ENCODE results near the gene FAM107B.
"Not testable (repeated sequence)": the region's sequence is repeated elsewhere in the genome, so short reads cannot be mapped to it uniquely, and the experiment has no call there.

The FAM107B gene

DNA sequence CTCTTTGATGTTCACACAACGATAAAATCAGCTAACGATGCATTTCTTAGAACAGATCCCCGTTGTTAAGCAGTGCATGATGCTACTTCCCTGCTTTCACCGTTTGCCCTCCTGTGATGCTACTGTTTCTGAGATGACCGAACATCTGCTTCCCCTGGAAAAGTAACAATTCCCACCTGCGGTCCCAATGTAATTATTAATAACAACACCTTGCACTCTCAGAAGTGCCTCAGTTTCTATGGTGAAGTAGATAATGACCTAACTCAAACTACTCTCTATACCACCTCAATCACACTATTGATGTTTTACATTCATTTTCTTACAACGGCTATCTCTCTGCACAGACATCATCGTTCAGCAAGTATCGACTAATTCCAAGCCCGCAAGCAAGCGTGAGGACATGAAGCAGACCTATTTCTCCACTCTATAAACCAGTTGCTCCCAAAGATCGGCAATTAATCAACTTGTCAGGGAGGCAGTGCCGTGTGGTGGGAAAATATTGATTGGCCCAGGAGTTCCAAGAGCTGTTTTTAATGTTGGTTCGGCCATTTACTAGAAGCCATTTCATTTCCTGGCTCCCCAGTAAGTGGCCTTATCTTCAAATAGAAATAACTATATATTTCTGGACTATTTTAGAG is 42.7 kb downstream of the FAM107B start:
- DNase-seq: no peak

DNA sequence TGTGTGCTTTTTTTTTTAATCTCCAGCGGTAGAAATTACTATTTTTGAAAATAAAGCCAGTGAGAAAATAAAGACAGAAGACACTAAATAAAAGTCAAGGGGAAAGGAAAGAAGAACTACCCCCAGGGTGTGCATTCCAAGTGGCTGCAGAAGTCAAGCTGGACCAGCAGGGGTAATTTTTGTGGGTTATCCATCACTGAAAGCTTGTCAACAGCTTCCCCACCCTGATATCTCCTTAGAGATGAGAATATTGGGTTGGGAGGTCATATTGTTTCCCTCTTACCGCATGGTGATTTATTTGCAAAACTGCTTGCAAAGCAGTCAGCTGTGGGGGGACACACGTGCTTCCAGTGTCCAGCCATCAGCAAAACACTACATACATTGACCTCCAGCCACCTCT is 46.4 kb downstream of the FAM107B start:
- DNase-seq: no peak

DNA sequence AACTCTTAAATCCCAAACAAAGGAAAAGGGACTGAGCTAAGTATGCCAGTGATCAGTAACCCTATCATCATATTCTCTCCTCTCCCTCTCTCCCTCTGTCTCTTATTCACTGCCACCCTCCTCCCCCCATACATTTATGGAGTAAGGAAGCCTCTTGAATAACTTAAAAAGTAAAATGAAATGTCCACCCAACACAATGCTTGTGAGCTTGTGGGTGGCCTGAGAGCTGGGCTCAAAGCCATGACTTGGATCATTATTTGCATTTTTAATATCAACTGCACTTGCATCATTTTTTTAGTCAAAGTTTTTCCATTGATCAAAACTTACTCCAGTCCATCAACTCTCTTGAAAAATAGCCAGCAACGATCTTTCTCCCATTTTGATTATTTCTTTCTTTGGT is 46.8 kb downstream of the FAM107B start:
- no peak for DNase-seq

DNA sequence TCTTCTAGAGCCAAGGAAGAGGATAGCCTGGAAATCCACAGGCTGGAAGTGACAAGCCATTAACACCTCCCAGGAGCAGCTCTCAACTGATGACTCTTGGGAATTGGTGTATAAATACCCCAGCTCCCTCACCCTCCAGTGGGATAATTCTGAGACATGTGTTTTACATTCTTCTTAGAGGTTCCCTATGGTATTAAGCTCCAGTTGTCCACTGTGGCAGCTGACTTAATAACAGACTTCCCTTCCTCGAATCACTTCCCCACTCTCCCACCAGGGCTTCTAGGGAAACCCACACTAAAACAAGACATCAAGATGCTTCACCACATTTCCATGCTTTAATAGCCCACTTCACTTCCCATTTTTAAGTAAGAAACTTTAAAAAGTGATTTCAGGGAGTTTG is 47.2 kb downstream of the FAM107B start:
- no peak for DNase-seq

DNA sequence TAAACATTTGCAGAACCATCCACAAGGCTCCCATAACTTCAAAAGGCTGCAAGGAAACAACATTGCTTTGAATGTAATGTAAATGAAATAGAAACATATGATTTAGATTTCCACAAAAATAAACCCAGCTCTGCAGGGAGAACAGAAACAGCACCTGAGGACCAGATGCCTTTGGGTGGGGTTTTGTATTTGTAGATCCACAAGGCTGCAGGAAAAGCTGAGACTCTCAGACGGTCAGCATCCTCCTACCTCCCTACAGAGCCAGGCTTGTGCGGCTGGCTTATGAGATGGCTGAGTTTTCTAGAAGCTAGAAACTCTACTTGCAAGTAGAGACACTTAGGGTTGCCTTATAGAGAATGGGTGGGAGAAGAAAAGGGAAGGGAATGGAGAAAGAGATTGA is 49.8 kb downstream of the FAM107B start:
- DNase-seq: no peak

DNA sequence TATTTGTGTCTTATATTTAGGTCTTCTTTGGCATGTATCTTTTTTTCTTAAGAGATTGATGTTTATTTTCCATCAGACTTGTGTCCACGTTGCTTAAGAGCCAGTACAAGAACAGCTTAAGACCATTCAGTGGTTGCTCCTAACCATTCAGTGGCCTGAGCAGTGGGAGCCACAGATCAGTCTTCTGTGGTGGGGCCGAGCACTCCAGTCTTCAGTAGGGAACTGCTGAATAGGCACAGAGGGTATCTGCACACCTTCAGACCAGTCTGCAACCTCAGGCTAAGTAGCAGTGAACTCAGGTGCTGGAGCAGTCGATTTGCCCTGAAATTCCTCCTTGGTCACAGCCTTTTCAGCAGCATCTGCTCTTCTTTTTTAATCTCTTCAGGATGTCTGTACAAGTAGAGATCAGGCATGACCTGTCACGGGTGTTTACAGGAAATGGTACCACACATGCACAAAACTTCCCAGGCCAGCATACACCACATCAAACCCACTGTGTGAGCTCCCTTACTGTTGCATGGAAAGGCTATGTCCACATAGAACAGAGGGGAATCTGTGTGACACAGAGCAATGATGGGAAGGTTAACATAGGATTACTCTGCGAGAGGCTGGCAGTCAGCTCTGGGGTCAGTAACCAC is 51.5 kb downstream of the FAM107B start:
- DNase-seq: peak; percentile 45 to 59

DNA sequence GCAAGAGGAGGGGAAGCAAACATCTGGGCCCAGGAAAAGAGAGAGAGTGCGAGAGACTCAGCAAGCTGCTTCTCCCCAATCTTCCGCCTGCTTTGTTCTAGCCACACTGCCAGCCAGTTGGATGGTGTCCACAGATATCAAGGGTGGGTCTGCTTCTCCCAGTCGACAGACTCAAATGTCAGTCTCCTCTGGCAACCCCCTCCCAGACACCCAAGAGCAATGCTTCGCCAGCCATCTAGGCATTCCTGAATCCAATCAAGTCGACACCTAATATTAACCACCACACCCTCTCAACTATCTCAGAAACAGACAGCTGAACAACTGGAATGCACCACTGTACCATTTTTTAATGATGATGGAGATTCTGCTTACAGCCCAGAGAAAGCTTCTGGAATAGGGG is 57.1 kb downstream of the FAM107B start:
- no peak for DNase-seq

DNA sequence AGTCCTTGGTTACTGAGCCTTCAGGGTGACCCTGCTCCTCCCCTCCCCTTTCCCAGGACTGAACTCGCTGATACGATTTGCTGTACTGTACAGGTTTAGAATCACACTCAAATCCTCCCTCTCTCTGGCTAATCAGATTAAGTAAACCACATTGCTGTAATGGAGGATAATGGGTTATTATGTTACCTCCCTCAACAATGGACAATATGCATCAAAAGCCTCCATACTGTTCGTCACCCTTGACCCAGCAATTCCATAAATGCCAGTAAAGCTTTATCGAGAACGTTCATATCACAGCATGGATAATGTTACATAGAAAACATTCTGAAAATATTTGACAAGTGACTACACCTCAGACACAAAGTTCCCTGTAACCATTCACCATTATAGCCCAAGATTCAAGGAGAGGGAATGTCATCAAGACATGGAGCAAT is 61.7 kb downstream of the FAM107B start:
- DNase-seq: no peak

DNA sequence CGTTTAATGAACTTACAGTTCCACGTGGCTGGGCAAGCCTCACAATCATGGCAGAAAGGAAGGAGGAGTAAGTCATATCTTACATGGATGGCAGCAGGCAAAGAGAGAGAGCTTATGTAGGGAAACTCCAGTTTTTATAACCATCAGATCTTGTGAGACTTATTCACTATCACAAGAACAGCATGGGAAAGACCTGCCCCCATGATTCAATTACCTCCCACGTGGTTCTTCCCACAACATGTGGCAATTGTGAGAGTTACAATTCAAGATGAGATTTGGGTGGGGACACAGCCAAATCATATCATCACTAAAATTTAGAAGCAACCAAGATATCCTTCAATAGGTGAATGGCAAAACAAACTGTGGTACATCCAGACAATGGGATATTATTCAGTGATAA is 65.4 kb downstream of the FAM107B start:
- DNase-seq: not testable (repeated sequence)

DNA sequence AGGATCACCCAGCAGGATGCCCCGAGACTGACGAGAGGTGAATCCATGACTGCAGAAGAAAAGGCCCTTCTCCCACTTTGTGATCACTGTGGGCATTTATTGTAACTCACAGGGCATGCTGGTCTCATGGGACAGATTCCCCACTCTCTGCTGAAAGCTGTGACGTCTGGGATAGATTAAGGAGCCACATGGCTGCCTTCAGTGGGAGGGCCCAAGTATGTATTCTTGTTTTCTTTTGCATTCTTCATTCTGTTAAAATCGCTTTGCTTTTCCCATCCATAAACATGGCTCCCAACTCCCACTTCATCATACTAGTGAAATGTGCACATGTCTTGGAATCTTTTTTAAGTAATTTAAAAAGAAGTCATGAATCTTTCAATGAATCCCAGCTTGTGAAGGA is 67.2 kb downstream of the FAM107B start:
- no peak for DNase-seq

DNA sequence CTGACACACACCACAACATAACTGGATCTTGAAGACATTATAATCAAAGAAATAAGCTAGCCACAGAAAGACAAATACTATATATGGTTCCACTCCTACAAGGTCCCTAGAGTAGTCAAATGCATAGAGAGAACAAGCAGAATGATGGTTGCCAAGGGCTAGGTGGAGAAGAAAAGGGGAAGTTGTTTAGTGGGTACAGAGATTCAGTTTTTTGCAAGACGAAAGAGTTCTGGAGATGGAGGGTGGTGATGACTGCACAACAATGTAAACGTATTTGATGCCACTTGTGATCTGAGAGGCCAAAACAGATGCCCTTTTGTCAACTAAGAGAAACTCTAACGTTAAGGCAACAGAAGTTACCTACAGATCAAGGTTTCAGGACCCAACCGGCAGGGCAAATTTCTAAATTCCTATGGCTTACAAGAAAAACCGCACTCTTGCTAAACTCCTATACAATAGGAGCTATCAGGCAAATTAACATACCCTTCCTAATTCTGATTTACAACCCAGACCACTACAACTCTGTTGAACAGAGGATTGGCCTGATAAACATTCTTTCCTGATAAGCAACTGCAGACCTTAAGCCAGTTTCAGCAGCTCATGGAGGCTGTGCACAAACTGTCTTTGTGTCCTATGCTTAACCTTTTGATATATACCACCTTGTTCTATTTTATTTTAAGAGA is 69.0 kb downstream of the FAM107B start:
- DNase-seq: no peak

DNA sequence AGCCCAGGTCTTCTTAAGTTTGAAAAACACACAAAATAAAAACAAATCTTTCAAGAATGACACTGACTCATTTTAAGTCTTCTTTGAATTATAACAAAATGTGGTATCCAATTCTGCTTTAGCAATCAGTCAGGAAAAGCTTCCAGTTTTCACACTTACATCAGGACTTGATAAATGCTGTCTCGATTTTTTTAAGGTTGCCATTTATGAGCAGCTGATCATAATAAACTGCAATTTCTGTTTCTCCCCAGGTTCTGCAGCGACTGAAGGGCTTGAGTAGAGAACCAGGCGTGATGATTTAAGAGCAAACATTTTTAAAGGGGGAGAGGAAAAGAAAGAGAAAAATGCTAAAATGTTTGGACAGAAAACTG is 71.1 kb downstream of the FAM107B start:
- no peak for DNase-seq

DNA sequence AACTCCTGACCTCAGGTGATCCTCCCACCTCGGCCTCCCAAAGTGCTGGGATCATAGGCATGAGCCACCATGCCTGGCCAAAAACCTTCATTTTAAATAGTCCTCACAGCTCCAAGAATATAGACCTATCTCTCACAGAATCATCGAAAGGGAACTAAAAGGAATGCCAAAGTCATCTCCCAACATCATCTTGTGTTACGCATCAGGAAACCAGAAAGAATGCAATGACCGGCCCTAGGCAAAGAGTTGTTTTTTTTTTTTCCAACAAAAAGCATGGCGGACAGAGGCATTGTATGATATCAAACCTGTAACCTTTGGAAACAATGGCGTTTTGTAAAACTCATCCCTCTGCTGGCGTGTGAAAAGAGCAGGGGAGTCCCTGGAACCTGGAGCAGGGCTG is 73.2 kb downstream of the FAM107B start:
- DNase-seq: no peak

DNA sequence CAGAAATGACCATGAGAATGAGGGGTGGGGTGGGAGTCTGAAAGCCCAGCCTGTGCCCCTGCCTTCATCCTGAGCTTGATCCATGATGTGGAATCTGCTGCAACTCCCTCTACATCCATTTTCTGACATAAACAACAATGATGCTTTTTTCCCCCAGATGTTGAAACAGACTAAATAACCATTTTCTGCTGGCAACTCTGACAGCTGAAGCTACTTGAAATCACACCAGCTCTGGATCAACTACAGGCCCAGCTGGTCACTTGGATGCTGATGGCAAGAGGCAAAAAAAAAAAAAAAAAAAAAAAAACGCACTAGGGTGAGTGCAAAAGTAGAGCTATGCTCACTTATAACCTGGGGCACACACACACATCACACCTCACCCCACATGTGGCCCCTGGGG is 74.2 kb downstream of the FAM107B start:
- DNase-seq: no peak

DNA sequence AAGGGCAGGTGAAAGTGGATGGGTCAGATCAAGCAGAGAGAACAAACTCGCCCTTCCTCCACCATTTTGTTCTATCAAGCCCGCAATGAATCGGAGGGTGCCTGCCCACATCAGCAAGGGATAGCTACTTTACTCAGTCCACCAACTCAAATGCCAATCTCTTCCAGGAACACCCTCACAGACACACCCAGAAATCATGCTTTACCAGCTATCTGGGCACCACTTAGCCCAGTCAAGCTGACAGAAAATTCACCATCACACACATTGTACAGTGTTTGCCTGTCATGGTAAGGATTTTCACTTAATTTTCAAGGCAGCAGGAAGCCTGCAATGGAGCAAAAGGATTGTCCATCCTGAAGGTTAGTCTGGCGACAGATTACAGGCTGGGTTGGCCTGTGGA is 75.2 kb downstream of the FAM107B start:
- no peak for DNase-seq

DNA sequence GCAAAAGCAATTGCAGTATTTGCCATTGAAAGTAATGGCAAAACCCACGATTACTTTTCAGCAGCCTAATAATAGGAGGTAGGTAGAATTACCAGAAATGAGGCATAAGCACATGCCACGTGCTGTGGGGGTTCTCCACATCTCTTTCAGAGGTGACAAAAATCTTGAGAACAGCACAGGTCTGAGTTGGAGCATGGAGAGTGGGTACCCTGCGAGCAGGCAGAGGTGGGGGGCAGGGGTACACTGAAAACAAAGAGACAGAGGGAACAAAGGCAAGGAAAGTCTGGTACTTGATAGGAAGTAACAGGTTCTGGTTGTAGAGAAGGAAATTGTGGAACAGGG is 75.9 kb downstream of the FAM107B start:
- no peak for DNase-seq

DNA sequence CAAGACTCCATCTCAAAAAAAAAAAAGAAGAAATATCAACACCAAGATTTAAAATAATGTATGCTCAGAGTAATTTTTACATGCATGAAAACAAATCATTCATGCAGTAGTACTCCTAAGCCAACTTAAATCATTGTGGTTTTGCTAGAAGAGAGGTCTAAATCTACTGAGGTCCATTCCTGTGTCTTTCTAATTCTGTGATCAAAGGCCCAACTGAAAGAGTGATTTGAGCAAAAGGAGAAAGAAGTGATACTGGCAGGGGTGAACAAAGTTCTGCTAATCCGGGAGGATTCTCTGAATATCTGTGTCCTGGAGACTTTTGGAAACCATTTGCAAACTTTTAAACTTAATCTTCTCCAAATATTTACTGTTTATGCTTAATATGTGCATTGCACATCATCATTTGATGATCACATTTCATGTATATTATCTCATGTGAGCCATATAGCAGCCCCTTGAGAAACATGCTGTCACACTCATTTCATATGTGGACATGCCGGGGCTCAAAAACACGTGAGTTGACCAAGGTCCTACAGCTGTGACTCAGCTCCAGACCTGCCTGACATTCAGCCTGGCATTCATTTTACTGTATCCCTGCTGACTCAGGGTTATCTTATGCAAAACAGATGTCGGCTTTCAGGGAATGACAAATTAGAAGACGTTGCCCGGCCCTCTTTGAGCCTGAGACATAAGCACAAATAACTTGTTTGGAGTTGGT is 76.4 kb downstream of the FAM107B start:
- no peak for DNase-seq

DNA sequence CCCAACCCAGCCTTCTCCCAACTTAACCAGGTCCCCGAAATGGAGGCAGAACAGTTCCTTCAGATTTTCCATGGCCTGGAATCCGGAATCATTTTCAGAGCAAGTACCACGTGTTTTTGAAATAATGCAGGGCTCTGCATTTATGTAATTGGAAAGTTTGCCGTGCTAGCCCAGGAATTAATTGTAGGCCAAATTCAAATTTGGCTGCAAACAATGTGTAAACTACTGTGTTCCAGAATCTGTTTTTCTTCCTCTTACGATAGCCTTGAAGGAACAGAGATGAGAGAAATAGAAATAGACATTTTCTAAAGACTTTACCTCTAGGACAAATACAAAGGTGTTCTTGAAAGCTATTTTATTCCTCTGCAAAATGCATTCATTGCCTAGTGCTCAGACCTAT is 77.4 kb downstream of the FAM107B start:
- DNase-seq: no peak

DNA sequence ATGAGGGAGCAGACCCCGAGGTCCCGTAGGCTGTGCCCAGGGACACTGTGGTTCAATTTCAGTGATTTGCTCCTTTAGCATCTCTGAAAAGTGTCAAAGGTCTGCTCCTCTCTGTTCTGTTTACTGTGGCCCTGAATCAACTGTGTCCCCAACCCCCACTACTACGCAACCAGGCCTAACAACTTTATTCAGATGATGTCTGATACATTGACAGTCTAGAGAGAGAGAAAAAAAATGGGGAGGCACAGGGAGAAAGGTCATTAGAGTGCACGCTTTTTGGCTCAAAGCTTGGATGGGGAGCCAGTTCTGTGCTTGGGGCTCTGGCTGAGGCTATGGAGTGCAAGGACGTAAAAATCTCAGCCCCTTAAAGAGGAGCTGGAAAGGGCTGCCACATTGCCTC is 77.9 kb downstream of the FAM107B start:
- no peak for DNase-seq

DNA sequence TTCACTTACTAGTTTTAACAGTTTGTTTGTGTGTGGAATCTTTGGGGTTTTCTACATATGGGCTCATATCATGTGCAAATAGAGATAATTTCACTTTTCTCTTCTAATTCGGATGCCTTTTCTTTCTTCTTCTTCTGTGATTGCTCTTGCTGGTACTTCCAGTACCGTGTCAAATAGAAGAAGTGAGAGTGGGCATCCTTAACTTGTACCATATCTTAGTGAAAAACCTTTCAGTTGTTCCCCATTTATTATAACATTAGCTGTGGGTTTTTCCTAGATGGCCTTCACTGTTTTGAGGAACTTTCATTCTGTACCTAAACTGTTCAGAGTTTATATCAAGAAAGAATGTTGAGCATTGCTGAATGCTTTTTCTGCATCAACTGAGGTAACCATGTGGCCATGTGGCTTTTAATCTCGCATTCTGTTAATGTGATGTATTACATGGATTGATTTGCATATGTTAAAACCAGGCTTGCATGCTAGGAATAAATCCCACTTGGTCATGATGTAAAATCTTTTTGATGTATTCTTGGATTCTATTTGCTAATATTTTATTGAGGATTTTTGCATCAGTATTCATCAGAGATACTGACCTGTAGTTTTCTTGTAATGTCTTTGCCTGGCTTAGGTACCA is 78.7 kb downstream of the FAM107B start:
- no peak for DNase-seq

DNA sequence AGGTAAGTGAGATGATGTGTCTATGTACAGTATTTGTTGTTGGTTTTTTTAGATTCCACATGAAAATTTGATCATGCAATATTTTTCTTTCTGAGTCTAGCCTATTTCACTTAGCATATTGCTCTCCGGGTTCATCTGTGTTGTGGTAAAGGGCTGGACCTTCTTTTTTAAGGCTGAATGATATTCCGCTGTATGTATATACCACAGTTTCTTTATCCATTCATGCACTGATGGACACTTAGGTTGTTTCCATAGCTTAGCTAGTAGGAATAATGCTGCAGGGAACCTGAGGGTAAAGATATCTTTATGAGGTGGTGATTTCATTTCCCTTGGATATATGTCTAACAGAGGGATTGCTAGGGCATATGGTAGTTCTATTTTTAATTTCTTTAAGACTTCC is 80.8 kb downstream of the FAM107B start:
- no peak for DNase-seq

DNA sequence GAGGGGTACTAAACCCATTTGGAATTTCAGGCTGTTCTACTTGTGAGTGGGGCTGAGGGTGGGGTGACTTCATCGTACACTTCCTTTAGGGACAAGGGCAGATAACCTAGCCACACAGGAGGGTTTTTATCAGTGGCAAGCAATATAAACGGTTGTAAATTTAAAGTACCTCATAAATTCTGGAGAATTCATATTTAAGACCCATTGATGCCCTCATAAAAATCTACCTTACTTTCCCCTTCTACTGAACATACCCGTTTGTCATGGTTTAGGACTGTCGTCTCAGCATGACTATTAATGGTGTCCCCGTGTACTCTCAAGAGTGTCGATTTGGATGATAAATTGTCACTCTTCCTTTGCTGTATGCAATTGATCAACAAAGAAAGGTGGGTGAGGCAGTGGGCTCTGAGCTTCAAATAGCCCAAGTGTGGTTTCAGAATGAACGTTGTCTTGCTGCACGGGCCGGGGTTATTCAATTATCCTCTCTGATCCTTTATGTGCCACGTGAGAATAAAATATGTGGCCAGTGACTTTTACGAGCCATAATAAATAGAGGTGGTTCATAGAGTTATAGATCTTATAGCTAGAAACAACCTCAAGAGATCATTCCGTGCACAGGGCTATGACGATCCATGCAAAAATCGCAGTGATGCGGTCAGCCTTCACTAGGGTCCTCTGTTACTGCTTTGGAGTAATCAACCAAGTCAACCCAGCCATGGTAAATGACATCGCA is 82.2 kb downstream of the FAM107B start:
- no peak for DNase-seq

DNA sequence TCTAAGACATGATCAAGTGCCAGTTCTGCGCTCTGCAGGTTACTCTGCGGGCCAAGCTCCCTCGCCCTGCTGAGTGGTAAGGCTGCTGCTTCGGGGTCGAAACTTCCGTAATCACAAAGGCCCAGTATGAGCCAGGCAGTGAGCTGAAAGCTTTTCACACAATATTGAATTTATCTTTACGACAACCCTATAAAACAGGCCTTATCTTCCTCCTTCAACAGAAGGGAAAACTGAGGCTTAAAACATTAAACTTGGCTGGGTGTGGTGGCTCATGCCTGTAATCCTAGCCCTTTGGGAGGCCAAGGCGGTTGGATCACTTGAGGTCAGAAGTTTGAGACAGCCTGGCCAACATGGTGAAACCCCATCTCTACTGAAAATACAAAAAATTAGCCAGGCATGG is 83.3 kb downstream of the FAM107B start:
- DNase-seq: no peak
